ENCODE measurements around the gene TTYH3. TPM values are rescaled to one million over a fixed set of nuclear protein-coding genes. Genes with fewer than 3 reads are reported as not detected.
A peak's percentile ranks its signal among the peaks of the same experiment; 100 is the strongest.

TTYH3 gene
- total and polyA plus RNA-seq, 2 of the 13 experiments (the other 11 are each of a cell fraction or from before 2014, with no cell fraction given), result 26.3 to 50.0 TPM

DNA sequence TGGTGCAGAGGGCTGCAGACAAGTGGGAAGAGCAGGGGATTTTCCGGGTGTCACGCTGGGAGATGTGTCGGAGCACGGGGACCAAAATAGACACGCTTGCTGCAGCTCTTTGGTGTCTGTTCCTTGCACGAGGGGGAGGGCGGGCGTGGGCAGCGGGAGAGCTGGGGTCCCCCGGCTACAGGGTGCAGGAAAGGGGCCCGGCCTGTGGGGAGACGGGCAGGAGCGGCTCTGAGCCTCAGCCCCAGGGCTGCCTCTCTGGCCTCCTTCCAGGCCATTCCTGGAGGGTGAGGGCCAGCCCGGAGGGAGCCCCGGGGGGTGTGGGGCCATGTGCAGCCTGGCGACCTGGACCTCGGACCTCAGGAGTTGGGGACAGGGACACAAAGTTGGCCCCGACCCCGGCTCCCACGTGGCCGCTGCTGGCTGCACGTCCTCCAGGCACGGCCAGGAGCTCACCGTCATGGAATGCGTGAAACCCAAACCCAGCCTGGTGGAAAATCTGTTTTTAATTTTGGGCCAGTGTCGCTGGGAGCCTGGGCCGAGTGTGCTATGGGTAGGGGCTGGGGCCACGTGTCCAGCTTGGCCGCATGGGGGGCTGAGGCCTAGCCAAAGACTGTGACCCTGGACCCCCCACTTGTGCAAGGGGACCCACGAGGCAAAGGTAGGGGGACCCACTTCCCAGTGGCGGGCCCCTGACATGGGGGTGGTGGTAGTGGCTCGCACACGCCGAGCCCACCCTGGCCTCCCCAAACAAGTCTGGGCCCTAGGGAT, 6.6 kb downstream of the TTYH3 start (continued):
- TF ChIP-seq KLF11 (CRISPR knock-in tag; IDR thresholded peaks at IDR 0.05) (0 out of 2 replicates have a peak, but pooled peaks have one; percentile 40), CREBL2 (CRISPR knock-in tag; IDR thresholded peaks at IDR 0.05; ENCODE audit: borderline replicate concordance) (0 out of 2 replicates have a peak, but pooled peaks have one; percentile 72), HINFP (CRISPR knock-in tag; IDR thresholded peaks at IDR 0.05; ENCODE audit: low read depth) (peak; percentile 71; the same call in 1 of the 2 replicates), SOX6 (IDR thresholded peaks at IDR 0.05) (no peak), SOX6 (CRISPR knock-in tag; IDR thresholded peaks at IDR 0.05) (peak; percentile 67), SIN3B (IDR thresholded peaks at IDR 0.05; ENCODE audit: low read length) (no peak), ZNF749 (CRISPR knock-in tag; IDR thresholded peaks at IDR 0.05; ENCODE audit: borderline replicate concordance) (peak; percentile 77; the same call in 1 of the 2 replicates), ZNF607 (CRISPR knock-in tag; IDR thresholded peaks at IDR 0.05; ENCODE audit: borderline replicate concordance) (peak; percentile 90; the same call in 1 of the 2 replicates), ZNF264 (CRISPR knock-in tag; IDR thresholded peaks at IDR 0.05) (peak; percentile 83; the same call in 1 of the 2 replicates), MEIS1 (CRISPR knock-in tag; IDR thresholded peaks at IDR 0.05; ENCODE audit: borderline replicate concordance) (peak; percentile 29; the same call in 1 of the 2 replicates), ZNF629 (CRISPR knock-in tag; conservative IDR thresholded peaks at IDR 0.05) (peak; percentile 57), ZKSCAN8 (CRISPR knock-in tag; IDR thresholded peaks at IDR 0.05; ENCODE audit: borderline replicate concordance) (peak; percentile 19; the same call in 1 of the 2 replicates), ZMYM3 (CRISPR knock-in tag; IDR thresholded peaks at IDR 0.05) (peak; percentile 81; the same call in 1 of the 2 replicates), ZNF136 (CRISPR knock-in tag; IDR thresholded peaks at IDR 0.05; ENCODE audit: low read depth) (peak; percentile 52; the same call in 1 of the 2 replicates), ZFY (CRISPR knock-in tag; IDR thresholded peaks at IDR 0.05) (peak; percentile 80), HMG20A (CRISPR knock-in tag; IDR thresholded peaks at IDR 0.05; ENCODE audit: borderline replicate concordance) (peak; percentile 58; the same call in 1 of the 2 replicates), ZNF501 (CRISPR knock-in tag; IDR thresholded peaks at IDR 0.05) (peak; percentile 79)
- TF ChIP-seq, protein P1, sequence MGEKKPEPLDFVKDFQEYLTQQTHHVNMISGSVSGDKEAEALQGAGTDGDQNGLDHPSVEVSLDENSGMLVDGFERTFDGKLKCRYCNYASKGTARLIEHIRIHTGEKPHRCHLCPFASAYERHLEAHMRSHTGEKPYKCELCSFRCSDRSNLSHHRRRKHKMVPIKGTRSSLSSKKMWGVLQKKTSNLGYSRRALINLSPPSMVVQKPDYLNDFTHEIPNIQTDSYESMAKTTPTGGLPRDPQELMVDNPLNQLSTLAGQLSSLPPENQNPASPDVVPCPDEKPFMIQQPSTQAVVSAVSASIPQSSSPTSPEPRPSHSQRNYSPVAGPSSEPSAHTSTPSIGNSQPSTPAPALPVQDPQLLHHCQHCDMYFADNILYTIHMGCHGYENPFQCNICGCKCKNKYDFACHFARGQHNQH (CRISPR knock-in tag; IDR thresholded peaks at IDR 0.05), result peak; percentile 85
- TF ChIP-seq, protein P2, sequence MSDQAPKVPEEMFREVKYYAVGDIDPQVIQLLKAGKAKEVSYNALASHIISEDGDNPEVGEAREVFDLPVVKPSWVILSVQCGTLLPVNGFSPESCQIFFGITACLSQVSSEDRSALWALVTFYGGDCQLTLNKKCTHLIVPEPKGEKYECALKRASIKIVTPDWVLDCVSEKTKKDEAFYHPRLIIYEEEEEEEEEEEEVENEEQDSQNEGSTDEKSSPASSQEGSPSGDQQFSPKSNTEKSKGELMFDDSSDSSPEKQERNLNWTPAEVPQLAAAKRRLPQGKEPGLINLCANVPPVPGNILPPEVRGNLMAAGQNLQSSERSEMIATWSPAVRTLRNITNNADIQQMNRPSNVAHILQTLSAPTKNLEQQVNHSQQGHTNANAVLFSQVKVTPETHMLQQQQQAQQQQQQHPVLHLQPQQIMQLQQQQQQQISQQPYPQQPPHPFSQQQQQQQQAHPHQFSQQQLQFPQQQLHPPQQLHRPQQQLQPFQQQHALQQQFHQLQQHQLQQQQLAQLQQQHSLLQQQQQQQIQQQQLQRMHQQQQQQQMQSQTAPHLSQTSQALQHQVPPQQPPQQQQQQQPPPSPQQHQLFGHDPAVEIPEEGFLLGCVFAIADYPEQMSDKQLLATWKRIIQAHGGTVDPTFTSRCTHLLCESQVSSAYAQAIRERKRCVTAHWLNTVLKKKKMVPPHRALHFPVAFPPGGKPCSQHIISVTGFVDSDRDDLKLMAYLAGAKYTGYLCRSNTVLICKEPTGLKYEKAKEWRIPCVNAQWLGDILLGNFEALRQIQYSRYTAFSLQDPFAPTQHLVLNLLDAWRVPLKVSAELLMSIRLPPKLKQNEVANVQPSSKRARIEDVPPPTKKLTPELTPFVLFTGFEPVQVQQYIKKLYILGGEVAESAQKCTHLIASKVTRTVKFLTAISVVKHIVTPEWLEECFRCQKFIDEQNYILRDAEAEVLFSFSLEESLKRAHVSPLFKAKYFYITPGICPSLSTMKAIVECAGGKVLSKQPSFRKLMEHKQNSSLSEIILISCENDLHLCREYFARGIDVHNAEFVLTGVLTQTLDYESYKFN (CRISPR knock-in tag; conservative IDR thresholded peaks at IDR 0.05), result peak; percentile 92
- TF ChIP-seq, protein P3, sequence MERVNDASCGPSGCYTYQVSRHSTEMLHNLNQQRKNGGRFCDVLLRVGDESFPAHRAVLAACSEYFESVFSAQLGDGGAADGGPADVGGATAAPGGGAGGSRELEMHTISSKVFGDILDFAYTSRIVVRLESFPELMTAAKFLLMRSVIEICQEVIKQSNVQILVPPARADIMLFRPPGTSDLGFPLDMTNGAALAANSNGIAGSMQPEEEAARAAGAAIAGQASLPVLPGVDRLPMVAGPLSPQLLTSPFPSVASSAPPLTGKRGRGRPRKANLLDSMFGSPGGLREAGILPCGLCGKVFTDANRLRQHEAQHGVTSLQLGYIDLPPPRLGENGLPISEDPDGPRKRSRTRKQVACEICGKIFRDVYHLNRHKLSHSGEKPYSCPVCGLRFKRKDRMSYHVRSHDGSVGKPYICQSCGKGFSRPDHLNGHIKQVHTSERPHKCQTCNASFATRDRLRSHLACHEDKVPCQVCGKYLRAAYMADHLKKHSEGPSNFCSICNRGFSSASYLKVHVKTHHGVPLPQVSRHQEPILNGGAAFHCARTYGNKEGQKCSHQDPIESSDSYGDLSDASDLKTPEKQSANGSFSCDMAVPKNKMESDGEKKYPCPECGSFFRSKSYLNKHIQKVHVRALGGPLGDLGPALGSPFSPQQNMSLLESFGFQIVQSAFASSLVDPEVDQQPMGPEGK (CRISPR knock-in tag; IDR thresholded peaks at IDR 0.05), result peak; percentile 94

All from HepG2 (cell line).